ENCODE data around the gene PLA2R1.

The PLA2R1 gene

DNA sequence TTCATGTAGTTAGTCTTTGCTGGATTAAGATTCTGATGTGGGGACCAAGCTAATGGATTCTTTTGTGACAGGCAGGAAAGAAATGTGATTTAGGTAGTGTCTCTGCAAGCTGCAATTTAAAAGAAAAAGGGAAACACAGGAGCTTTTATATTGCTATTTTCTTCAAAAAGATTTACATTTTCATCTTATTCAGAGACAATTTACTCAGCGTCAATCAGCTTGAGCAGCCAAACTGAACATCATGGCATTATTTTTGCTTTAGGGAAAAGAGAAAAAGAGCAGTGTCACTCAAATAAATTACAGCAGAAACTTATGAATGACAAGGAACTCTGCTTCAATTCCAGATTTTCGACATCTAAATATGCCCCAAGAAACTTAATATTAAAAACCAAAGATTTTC is 67.4 kb downstream of the PLA2R1 start:
- DNase-seq (ENCODE audit: low read depth in 2 of 2), result no peak
- H3K4me3 ChIP-seq (replicated peaks in 1 of 2; ENCODE audit: low read depth in 2 of 2, low read length in 2 of 2), result no peak overlapping the region
- TF ChIP-seq, protein P1, sequence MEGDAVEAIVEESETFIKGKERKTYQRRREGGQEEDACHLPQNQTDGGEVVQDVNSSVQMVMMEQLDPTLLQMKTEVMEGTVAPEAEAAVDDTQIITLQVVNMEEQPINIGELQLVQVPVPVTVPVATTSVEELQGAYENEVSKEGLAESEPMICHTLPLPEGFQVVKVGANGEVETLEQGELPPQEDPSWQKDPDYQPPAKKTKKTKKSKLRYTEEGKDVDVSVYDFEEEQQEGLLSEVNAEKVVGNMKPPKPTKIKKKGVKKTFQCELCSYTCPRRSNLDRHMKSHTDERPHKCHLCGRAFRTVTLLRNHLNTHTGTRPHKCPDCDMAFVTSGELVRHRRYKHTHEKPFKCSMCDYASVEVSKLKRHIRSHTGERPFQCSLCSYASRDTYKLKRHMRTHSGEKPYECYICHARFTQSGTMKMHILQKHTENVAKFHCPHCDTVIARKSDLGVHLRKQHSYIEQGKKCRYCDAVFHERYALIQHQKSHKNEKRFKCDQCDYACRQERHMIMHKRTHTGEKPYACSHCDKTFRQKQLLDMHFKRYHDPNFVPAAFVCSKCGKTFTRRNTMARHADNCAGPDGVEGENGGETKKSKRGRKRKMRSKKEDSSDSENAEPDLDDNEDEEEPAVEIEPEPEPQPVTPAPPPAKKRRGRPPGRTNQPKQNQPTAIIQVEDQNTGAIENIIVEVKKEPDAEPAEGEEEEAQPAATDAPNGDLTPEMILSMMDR (IDR thresholded peaks at IDR 0.05; ENCODE audit: low read depth, low read length), result no peak

DNA sequence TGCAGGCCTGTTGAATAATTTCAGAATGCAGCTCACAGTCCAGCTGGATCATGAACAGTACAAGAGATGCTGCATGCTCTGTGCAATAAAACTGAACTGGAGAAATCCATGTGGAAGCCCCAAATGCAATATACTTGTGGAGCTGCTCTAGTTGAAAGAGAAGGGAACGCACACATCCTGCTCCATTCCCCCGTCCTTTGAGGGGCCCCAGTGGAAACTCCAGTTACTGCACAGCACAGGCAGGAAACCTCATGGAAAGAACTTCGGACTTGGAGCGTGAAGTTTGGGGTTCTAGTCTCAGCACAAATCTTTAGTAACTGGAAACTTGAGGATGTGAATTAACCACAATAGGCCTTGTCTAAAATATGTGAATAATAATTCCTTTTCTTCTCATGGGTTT is 73.2 kb downstream of the PLA2R1 start:
- H3K4me3 ChIP-seq (replicated peaks in 1 of 2; ENCODE audit: low read depth in 2 of 2, low read length in 2 of 2), result no peak overlapping the region
- TF ChIP-seq, protein P1 (IDR thresholded peaks at IDR 0.05; ENCODE audit: low read depth, low read length), result no peak
- DNase-seq (ENCODE audit: low read depth in 2 of 2), result no peak

DNA sequence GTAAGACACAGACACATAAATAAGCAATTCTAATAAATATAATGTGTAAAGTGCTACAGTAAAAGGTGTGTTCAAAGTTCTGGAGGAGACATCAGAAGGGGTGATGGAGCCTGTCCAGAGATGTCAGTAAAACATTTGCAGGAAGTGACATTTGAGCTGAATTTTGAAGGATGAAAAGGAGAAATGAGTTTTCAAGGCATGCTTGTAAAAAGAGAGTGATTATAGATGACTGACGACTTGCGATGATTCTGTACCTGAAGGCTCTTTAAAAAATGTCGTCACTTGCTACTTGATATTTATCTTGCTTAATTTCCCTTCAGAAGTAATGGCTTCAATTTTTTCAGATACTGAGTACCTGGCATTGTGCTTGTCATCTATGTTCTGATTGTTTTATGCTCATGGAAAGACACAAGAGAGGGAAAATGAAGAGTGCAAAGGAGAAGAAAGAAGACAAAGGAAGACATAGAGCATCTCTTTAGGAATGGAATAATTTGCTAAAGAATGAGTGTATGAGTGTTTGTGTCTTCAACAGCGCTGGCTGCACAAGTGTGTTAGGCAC is 73.9 kb downstream of the PLA2R1 start:
- DNase-seq (ENCODE audit: low read depth in 2 of 2), result no peak
- TF ChIP-seq, protein P1 (IDR thresholded peaks at IDR 0.05; ENCODE audit: low read depth, low read length), result no peak
- no peak overlapping the region for H3K4me3 ChIP-seq (replicated peaks in 1 of 2; ENCODE audit: low read depth in 2 of 2, low read length in 2 of 2)

DNA sequence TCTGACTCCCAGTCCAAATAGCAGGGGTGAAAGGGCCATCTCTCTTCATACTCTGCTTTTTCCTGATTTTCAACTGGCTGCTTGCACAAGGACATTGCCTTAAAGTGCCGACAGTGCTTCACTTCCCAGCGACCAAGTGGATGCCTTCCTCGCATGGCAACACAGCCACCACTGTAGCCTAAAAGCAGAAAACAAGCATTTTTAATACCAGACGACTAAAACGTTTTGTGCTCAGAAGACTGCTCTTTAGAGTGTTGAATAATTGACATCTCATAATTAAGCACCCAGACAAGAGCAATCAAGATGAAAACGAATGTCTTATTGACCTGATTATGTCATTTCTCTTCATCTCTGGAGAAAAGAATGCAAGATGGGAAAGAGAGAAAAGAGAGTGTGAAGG is 75.2 kb downstream of the PLA2R1 start:
- no peak for DNase-seq (ENCODE audit: low read depth in 2 of 2)
- no peak overlapping the region for H3K4me3 ChIP-seq (replicated peaks in 1 of 2; ENCODE audit: low read depth in 2 of 2, low read length in 2 of 2)
- TF ChIP-seq, protein P1 (IDR thresholded peaks at IDR 0.05; ENCODE audit: low read depth, low read length), result no peak

DNA sequence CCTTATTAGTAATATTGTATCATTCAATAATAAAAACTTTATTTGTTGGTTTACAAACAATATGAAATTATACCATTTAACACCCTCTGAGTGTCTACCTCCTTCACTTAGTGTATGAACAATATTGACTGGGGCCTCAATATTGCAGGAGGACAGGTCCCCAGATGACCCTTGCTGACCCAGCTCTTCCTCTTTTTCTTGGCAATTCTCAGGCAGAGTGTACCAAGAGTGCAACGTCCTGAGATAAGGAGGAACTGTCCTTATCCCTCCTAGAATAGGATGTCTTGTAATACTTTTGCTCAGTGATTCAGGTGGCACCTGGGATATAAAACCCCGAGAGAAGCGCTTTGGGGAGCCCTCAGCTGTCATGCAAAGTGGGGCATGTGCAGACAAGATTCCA is 76.8 kb downstream of the PLA2R1 start:
- DNase-seq (ENCODE audit: low read depth in 2 of 2), result no peak
- no peak overlapping the region for H3K4me3 ChIP-seq (replicated peaks in 1 of 2; ENCODE audit: low read depth in 2 of 2, low read length in 2 of 2)
- TF ChIP-seq, protein P1 (IDR thresholded peaks at IDR 0.05; ENCODE audit: low read depth, low read length), result no peak

DNA sequence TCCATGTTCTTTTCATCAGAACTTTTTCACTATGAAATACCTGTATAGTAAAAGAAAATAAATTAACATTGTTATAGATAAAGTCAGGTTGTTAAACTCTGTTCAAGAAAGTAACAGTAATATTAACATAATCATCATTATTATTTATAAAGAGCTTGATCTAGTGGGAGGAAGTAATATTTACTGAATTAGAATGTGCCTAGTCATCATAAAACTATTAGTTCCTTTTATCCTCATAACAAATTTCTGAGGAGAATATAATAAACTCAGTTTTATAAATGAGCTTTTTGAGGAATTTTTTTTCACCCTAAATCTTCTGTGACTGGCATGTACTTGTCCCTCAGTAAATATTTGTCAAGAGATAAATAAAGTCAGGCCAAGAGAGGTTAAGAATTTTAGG is 78.4 kb downstream of the PLA2R1 start:
- H3K4me3 ChIP-seq (replicated peaks in 1 of 2; ENCODE audit: low read depth in 2 of 2, low read length in 2 of 2), result no peak overlapping the region
- TF ChIP-seq, protein P1 (IDR thresholded peaks at IDR 0.05; ENCODE audit: low read depth, low read length), result no peak
- no peak for DNase-seq (ENCODE audit: low read depth in 2 of 2)

All from cardiac fibroblast (primary cell).